ENCODE measurements around the gene SBF2.
"Not testable (repeated sequence)": the region's sequence is repeated elsewhere in the genome, so short reads cannot be mapped to it uniquely, and the experiment has no call there.

Gene SBF2

DNA sequence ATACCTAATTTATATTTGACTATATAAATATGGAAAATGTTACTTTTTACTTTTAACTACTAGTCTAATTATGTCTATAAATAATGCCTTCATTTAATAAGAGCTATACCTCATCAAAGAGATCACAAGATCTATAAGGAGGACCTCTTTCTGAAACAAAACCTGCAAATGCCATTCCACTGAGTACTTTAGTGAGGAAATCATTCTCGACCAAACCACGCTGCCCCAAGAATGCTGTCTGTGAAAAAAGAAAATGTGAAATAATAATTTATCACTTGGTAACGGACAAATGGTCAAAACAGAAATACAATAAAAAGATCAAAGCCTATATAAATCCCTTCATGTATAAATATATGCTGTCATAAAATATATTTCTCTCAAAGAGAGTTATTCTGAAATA lies 301.7 kb downstream of the SBF2 start:
- TF ChIP-seq, protein P1, sequence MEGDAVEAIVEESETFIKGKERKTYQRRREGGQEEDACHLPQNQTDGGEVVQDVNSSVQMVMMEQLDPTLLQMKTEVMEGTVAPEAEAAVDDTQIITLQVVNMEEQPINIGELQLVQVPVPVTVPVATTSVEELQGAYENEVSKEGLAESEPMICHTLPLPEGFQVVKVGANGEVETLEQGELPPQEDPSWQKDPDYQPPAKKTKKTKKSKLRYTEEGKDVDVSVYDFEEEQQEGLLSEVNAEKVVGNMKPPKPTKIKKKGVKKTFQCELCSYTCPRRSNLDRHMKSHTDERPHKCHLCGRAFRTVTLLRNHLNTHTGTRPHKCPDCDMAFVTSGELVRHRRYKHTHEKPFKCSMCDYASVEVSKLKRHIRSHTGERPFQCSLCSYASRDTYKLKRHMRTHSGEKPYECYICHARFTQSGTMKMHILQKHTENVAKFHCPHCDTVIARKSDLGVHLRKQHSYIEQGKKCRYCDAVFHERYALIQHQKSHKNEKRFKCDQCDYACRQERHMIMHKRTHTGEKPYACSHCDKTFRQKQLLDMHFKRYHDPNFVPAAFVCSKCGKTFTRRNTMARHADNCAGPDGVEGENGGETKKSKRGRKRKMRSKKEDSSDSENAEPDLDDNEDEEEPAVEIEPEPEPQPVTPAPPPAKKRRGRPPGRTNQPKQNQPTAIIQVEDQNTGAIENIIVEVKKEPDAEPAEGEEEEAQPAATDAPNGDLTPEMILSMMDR (IDR thresholded peaks at IDR 0.05; ENCODE audit: low read depth, low read length): no peak
- no peak overlapping the region for H3K4me3 ChIP-seq (ENCODE audit: low read depth, low read length)
- in situ Hi-C loops (cut with HindIII; ENCODE audit: low sequenced_read_pairs): no loop called here
- no peak for DNase-seq (ENCODE audit: low read depth, low spot score)

DNA sequence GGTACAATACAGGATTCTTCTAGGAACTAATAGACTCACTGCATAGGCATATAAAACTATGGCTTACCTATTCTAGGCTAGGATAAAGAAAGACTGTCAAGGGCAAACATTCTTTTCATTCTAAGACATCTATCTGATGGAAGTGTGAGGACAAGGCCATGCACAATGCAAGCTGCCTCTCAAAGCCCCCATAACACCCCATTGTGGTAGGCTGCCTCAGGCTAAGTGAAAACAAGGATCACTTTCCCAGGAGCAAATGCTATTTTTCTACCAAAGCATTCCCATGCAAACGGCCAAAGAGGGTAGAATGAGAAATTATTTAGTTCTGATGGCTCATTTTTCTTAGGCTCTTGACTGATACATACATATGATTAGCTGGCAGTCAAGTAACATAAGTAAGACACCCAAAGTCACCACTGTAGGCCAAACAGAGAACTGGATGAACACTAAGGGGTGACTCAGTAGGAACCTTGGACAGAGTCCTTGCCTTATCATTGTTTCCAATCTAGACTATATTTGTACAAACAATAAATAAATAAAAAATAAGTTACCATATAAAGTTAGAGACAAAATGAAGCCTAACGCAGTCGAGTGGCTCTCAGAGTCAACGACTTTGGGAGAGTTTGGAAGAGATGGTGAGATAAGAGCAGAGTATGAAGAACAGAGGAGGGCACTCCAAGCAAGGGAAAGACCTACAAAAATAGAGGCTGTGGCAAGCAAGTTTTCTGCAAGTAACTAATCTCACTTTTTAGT lies 303.6 kb downstream of the SBF2 start:
- TF ChIP-seq, protein P1 (IDR thresholded peaks at IDR 0.05; ENCODE audit: low read depth, low read length): peak; percentile 14
- no peak overlapping the region for H3K4me3 ChIP-seq (ENCODE audit: low read depth, low read length)
- DNase-seq (ENCODE audit: low read depth, low spot score): no peak
- in situ Hi-C loops (cut with HindIII; ENCODE audit: low sequenced_read_pairs): no loop called here

DNA sequence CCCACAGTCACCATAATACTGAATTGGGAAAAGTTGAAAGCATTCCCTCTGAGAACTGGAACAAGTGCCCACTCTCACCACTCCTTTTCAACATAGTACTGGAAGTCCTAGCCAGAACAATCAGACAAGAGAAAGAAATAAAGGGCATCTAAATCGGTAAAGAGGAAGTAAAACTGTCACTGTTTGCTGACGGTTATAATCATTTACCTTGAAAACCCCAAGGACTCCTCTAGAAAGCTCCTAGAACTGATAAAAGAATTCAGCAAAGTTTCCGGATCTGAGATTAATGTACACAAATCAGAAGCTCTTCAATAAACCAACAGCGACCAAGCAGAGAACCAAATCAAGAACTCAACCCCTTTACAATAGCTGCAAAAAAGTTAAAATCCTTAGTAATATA lies 306.7 kb downstream of the SBF2 start:
- in situ Hi-C loops (cut with HindIII; ENCODE audit: low sequenced_read_pairs); DNase-seq (ENCODE audit: low read depth, low spot score): not testable (repeated sequence)

DNA sequence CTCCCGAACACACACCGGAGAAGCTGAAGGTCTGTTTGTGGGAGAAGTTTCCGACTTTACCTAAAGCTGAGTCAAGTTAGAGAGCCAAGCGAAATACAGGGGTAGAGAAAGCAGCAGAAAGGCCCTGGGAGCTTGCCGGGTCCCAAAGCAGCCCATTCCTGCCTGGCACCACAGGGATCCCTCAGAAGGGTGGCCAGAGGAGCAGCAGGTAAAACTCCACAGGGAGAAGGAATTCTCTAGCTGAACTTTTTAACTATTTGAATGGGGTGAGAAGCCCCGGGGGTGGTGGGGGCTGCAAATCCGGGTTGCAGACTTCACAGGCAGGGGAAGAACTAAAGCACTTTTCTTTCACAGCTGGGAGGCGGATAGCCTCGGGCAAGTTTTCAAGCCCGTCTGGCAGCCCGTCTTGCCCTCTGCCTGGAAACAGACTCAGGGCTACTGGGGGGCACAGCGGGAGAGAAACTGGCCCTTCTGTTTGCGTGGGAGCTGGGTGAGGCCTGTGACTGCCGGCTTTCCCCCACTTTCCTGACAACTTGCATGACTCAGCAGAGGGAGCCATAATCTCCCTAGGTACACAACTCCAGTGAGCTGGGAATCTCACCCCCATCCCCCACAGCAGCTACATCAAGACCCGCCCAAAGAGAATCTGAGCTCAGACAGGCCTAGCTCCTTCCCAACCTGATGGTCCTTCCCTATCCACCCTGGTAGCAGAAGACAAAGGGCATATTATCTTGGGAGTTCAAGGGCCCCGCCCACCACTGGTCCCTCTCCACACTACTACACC lies 311.0 kb downstream of the SBF2 start:
- H3K4me3 ChIP-seq (ENCODE audit: low read depth, low read length): no peak overlapping the region
- TF ChIP-seq, protein P1 (IDR thresholded peaks at IDR 0.05; ENCODE audit: low read depth, low read length): no peak
- in situ Hi-C loops (cut with HindIII; ENCODE audit: low sequenced_read_pairs): no loop called here
- DNase-seq (ENCODE audit: low read depth, low spot score): peak; percentile 53

More for the DNA sequence above, 306.7 kb downstream of the SBF2 start:
- H3K4me3 ChIP-seq (ENCODE audit: low read depth, low read length): not testable (repeated sequence)

DNA sequence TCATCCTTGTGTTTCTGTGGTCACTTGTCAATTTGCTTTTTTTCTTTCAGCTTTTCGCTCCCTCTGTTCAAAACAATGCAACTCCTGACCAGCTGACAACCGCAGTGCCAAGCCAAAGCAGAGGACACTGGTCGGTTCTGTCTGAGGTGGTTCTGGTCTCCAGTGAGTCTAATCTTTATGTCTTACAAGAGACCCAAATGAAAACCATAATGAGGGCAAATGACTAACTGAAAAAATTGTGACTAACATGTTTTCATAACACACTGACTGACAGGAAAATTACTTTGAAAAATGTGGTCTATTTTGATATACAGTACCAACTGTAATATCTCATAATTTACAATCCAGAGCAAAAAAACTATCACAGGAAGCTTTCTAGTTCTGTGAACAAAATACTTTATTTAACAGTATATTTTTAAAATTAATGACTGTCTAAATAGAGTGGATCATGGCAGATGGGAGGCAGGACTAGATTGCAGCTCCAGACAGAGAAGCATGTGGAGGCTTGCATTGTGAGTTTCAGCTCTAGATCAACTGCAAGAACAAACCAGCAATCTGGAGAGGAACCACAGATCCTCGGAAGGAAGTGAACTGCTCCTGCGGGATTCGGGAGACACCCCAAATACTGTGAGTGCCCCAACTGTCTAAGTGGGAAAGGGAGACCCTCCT lies 311.8 kb downstream of the SBF2 start:
- in situ Hi-C loops (cut with HindIII; ENCODE audit: low sequenced_read_pairs): no loop called here
- no peak overlapping the region for H3K4me3 ChIP-seq (ENCODE audit: low read depth, low read length)
- TF ChIP-seq, protein P1 (IDR thresholded peaks at IDR 0.05; ENCODE audit: low read depth, low read length): no peak
- DNase-seq (ENCODE audit: low read depth, low spot score): peak; percentile 35

DNA sequence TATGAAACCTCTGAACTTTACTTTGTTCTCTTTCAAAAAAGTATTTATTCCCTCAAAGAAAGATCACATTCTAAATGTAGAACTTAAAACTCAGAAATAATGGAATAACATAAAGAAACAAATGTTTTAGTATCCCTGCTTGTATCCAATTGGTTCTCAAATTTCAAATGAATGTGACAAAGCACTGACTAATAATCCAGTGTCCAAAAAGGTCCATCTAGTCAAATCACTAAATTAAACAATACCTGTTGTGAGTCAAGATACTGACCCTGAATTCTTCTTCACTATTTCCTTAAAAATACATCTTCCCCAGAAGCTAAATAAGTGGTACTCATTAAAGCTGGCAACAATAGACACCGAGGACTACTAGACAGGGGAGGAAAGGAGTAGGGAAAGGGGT lies 313.1 kb downstream of the SBF2 start:
- no peak for DNase-seq (ENCODE audit: low read depth, low spot score)
- H3K4me3 ChIP-seq (ENCODE audit: low read depth, low read length): no peak overlapping the region
- in situ Hi-C loops (cut with HindIII; ENCODE audit: low sequenced_read_pairs): no loop called here
- TF ChIP-seq, protein P1 (IDR thresholded peaks at IDR 0.05; ENCODE audit: low read depth, low read length): no peak

Measured in astrocyte of the spinal cord (primary cell).